ENCODE measurements around the gene CDAN1. TPM values are rescaled to one million over a fixed set of nuclear protein-coding genes. Genes with fewer than 3 reads are reported as not detected.

The CDAN1 gene
- total and polyA plus RNA-seq, 3 donors from 2014 or later, result 17.1 to 43.5 (median 27.5) TPM

DNA sequence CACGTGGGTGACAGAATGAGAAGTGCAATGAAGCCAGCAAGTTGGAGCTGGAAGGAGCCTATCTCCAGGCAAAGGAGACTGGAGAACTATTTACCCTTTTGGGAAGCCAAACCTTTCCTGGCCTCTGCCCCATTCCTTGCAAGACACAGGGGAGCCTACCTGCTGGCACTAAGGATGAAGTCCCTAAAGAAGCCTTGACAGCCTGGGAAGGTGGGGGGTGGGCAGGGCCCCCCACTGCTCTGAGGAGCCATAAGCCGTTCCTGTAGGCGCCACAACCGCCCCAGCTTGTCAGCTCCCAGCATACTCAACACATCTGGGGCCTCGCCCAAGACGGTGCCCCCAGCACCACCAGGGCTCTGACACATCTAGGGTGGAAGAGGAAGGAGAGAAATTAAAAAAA lies 5.5 kb downstream of the CDAN1 start:
- intact Hi-C loops (cut with DNase I; ENCODE audit: low total_unique reads), result loop anchor here (10.0 kb wide), 1 partner anchor 193 kb away; the partner anchor contains the start of gene TTBK2
- no peaks in the 10 kb centered on the region for H3K27me3 ChIP-seq
- H3K4me1 ChIP-seq, result peaks cover 11% of the 10 kb centered on the region
- no peak overlapping the region for H3K4me3 ChIP-seq
- no peak for DNase-seq
- TF ChIP-seq, protein P1, sequence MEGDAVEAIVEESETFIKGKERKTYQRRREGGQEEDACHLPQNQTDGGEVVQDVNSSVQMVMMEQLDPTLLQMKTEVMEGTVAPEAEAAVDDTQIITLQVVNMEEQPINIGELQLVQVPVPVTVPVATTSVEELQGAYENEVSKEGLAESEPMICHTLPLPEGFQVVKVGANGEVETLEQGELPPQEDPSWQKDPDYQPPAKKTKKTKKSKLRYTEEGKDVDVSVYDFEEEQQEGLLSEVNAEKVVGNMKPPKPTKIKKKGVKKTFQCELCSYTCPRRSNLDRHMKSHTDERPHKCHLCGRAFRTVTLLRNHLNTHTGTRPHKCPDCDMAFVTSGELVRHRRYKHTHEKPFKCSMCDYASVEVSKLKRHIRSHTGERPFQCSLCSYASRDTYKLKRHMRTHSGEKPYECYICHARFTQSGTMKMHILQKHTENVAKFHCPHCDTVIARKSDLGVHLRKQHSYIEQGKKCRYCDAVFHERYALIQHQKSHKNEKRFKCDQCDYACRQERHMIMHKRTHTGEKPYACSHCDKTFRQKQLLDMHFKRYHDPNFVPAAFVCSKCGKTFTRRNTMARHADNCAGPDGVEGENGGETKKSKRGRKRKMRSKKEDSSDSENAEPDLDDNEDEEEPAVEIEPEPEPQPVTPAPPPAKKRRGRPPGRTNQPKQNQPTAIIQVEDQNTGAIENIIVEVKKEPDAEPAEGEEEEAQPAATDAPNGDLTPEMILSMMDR (IDR thresholded peaks at IDR 0.05), result no peak
- no peak for TF ChIP-seq POLR2A (IDR thresholded peaks at IDR 0.05)
- no peaks in the 10 kb centered on the region for H3K9me3 ChIP-seq
- no peak overlapping the region for H3K27ac ChIP-seq
- H3K36me3 ChIP-seq (ENCODE audit: low read depth, missing control alignments), result no peaks in the 10 kb centered on the region
- 77 to 86% methylated on average over 6 of the region's 6 CpGs for WGBS, 2 donors

DNA sequence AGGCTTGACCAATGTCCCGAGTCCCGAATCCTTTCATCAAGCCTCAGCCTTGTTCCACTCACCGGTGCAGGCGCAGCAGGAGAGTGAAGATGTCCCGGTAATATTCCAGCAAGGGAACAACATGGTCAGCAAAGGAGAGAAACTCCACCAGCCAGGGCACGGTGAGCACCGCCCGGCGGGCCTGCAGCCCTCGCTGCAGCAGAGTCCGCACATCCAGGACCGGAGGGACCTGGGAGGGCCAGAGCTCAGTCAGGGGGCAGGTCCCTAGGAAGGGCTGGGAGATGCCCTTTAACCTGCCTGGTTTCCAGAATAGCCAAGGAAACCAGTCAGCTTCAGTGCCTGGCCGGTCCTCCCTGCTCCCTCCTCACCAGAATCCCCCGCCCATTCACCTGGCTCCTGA lies 6.4 kb downstream of the CDAN1 start:
- no peaks in the 10 kb centered on the region for H3K27me3 ChIP-seq
- intact Hi-C loops (cut with DNase I; ENCODE audit: low total_unique reads), result loop anchor here (10.0 kb wide), 1 partner anchor 194 kb away; the partner anchor contains the start of gene TTBK2
- no peak overlapping the region for H3K27ac ChIP-seq
- no peak overlapping the region for H3K4me3 ChIP-seq
- H3K36me3 ChIP-seq (ENCODE audit: low read depth, missing control alignments), result no peaks in the 10 kb centered on the region
- no peak for DNase-seq
- no peaks in the 10 kb centered on the region for H3K9me3 ChIP-seq
- TF ChIP-seq POLR2A (IDR thresholded peaks at IDR 0.05), result no peak
- TF ChIP-seq, protein P1 (IDR thresholded peaks at IDR 0.05), result no peak
- 88 to 89% methylated on average over 13 to 14 of the region's 14 CpGs for WGBS, 2 donors
- peaks cover 8% of the 10 kb centered on the region for H3K4me1 ChIP-seq

DNA sequence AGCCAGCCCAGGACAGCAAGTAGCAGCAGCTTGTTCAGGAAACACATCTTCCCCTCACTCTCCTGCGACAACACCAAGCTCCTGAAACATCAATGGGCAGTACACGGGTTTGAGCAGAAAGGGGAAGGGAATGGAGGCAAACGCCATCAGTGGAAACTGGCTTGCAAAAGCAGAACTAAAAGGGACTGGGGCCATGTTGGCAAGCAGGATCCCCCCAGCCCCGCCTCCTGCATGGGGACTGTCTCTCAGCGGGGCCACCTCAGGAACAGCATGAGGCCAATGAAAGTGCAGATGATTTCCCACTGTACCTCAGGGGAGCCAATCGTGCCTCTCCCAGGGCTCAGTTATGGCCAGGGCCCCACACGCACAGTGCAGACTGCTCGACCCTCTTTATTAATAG lies 6.8 kb downstream of the CDAN1 start:
- 76% methylated on average over 8 of the region's 8 CpGs for WGBS, 2 donors
- Histone ChIP-seq H3K9me3 (no peaks in the 10 kb centered on the region), H3K27ac (no peak overlapping the region), H3K4me1 (peaks cover 5% of the 10 kb centered on the region), H3K36me3 (ENCODE audit: low read depth, missing control alignments) (no peaks in the 10 kb centered on the region), H3K27me3 (no peaks in the 10 kb centered on the region), H3K4me3 (no peak overlapping the region)
- no peak for DNase-seq
- TF ChIP-seq, protein P1 (IDR thresholded peaks at IDR 0.05), result no peak
- no peak for TF ChIP-seq POLR2A (IDR thresholded peaks at IDR 0.05)
- intact Hi-C loops (cut with DNase I; ENCODE audit: low total_unique reads), result loop anchor here (10.0 kb wide), 1 partner anchor 195 kb away; the partner anchor contains the start of gene TTBK2

DNA sequence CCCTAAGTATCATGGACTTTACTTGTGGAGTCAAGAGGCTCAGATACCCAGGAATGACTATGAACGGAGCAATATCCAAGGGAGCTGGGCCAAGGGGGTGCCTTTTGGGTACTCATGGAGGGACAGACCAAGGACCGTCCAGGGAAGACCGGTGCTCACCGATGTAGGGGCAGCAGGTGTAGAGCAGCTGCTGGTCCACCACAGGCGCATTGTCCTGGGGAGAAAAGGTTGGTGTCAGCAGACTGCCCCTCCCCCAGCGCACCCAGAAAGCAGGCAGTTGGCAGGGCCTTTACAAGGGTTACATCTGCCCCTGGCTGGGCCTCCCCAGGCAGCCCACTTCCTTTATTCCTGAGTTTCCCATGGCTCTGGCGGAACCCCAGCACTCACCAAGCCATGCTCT lies 7.5 kb downstream of the CDAN1 start:
- H3K4me1 ChIP-seq, result peaks cover 3% of the 10 kb centered on the region
- WGBS, 2 donors, result 90 to 94% methylated on average over 6 to 7 of the region's 7 CpGs
- H3K9me3 ChIP-seq, result no peaks in the 10 kb centered on the region
- no peaks in the 10 kb centered on the region for H3K36me3 ChIP-seq (ENCODE audit: low read depth, missing control alignments)
- intact Hi-C loops (cut with DNase I; ENCODE audit: low total_unique reads), result no loop called here
- H3K27ac ChIP-seq, result no peak overlapping the region
- DNase-seq, result no peak
- no peak for TF ChIP-seq POLR2A (IDR thresholded peaks at IDR 0.05)
- TF ChIP-seq, protein P1 (IDR thresholded peaks at IDR 0.05), result no peak
- H3K27me3 ChIP-seq, result no peaks in the 10 kb centered on the region
- no peak overlapping the region for H3K4me3 ChIP-seq

DNA sequence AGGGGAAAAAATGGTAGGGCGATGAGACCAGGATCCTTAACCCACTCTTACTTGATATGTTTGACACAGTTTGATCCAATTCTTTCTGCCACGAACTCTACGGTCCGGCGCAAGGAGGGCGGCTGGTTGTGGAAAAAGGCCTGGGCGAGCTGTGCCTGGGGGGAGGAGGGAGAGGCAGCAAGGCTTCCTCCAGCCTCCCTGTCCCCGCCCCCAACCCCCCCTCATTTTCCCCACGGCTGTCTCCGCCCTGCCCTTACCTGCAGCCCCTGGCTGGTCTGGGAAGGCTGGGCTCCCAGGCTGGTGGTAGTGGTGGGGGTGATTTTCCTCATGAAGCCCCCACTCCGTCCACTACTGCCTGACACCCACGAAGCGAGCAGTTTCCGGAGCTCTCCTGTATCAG lies 8.0 kb downstream of the CDAN1 start:
- Histone ChIP-seq H3K4me1 (peaks cover 3% of the 10 kb centered on the region), H3K9me3 (no peaks in the 10 kb centered on the region), H3K27me3 (no peaks in the 10 kb centered on the region), H3K27ac (no peak overlapping the region), H3K36me3 (ENCODE audit: low read depth, missing control alignments) (no peaks in the 10 kb centered on the region), H3K4me3 (no peak overlapping the region)
- DNase-seq, result no peak
- intact Hi-C loops (cut with DNase I; ENCODE audit: low total_unique reads), result no loop called here
- TF ChIP-seq POLR2A (IDR thresholded peaks at IDR 0.05), result no peak
- 74 to 82% methylated on average over 13 to 14 of the region's 14 CpGs for WGBS, 2 donors
